Measurements from ENCODE around the gene CRYAB.

Gene CRYAB

GRCh38 chr11:111916768-111917167, 5.2 kb upstream of the CRYAB start:
- Histone ChIP-seq H3K9me3 (replicated peaks; ENCODE audit: insufficient read depth, low read length) (no peaks in the 10 kb centered on the region), H3K36me3 (replicated peaks; ENCODE audit: insufficient read depth, low read length) (no peaks in the 10 kb centered on the region), H3K9me2 (replicated peaks; ENCODE audit: insufficient read depth, low read length) (no peaks in the 10 kb centered on the region), H3K4me1 (ENCODE audit: low read length) (no peaks in the 10 kb centered on the region), H3K4me3 (ENCODE audit: low read length) (no peak overlapping the region), H4K20me1 (ENCODE audit: insufficient read depth, low read length) (no peaks in the 10 kb centered on the region), H3K27ac (ENCODE audit: low read length) (no peak overlapping the region), H3F3A (ENCODE audit: insufficient read depth, low read length) (no peaks in the 10 kb centered on the region; the same call in 1 of the 2 replicates), H3K27me3 (replicated peaks; ENCODE audit: insufficient read depth, low read length) (no peaks in the 10 kb centered on the region), H2AFZ (ENCODE audit: low read length) (no peak overlapping the region), H3K79me2 (ENCODE audit: low read length) (no peaks in the 10 kb centered on the region), H3K4me2 (ENCODE audit: low read depth, low read length) (no peak overlapping the region), H3K9ac (ENCODE audit: low read length) (no peak overlapping the region)
- no peak for DNase-seq
- TF ChIP-seq EZH2phosphoT487 (IDR thresholded peaks at IDR 0.05; ENCODE audit: low read length) (no peak), CTCF (IDR thresholded peaks at IDR 0.05; ENCODE audit: low read length) (no peak), EZH2 (optimal IDR thresholded peaks at IDR 0.05; ENCODE audit: low read depth, low read length) (no peak)

GRCh38 chr11:111913997-111914396, 2.4 kb upstream of the CRYAB start:
- no peak overlapping the region for H3K9ac ChIP-seq (ENCODE audit: low read length)
- H3K4me1 ChIP-seq (ENCODE audit: low read length) = no peaks in the 10 kb centered on the region
- no peak overlapping the region for H3K4me3 ChIP-seq (ENCODE audit: low read length)
- H4K20me1 ChIP-seq (ENCODE audit: insufficient read depth, low read length) = no peaks in the 10 kb centered on the region
- H2AFZ ChIP-seq (ENCODE audit: low read length) = no peak overlapping the region
- no peaks in the 10 kb centered on the region for H3K9me3 ChIP-seq (replicated peaks; ENCODE audit: insufficient read depth, low read length)
- no peaks in the 10 kb centered on the region for H3K36me3 ChIP-seq (replicated peaks; ENCODE audit: insufficient read depth, low read length)
- TF ChIP-seq EZH2phosphoT487 (IDR thresholded peaks at IDR 0.05; ENCODE audit: low read length) (no peak), EZH2 (optimal IDR thresholded peaks at IDR 0.05; ENCODE audit: low read depth, low read length) (no peak), CTCF (IDR thresholded peaks at IDR 0.05; ENCODE audit: low read length) (no peak)
- no peak for DNase-seq
- H3K9me2 ChIP-seq (replicated peaks; ENCODE audit: insufficient read depth, low read length) = no peaks in the 10 kb centered on the region
- no peak overlapping the region for H3K27ac ChIP-seq (ENCODE audit: low read length)
- no peaks in the 10 kb centered on the region for H3K79me2 ChIP-seq (ENCODE audit: low read length)
- H3K27me3 ChIP-seq (replicated peaks; ENCODE audit: insufficient read depth, low read length) = no peaks in the 10 kb centered on the region; the same call in 1 of the 2 replicates
- no peak overlapping the region for H3K4me2 ChIP-seq (ENCODE audit: low read depth, low read length)
- no peaks in the 10 kb centered on the region; the same call in 1 of the 2 replicates for H3F3A ChIP-seq (ENCODE audit: insufficient read depth, low read length)

- Histone ChIP-seq H3K4me3 (ENCODE audit: low read length) (no peak overlapping the region), H4K20me1 (ENCODE audit: insufficient read depth, low read length) (no peaks in the 10 kb centered on the region), H3K27ac (ENCODE audit: low read length) (no peak overlapping the region), H3K79me2 (ENCODE audit: low read length) (no peaks in the 10 kb centered on the region), H3K4me1 (ENCODE audit: low read length) (no peaks in the 10 kb centered on the region), H3K27me3 (replicated peaks; ENCODE audit: insufficient read depth, low read length) (no peaks in the 10 kb centered on the region; the same call in 1 of the 2 replicates), H2AFZ (ENCODE audit: low read length) (no peak overlapping the region), H3K36me3 (replicated peaks; ENCODE audit: insufficient read depth, low read length) (no peaks in the 10 kb centered on the region), H3K9me3 (replicated peaks; ENCODE audit: insufficient read depth, low read length) (no peaks in the 10 kb centered on the region), H3K4me2 (ENCODE audit: low read depth, low read length) (no peak overlapping the region), H3F3A (ENCODE audit: insufficient read depth, low read length) (no peaks in the 10 kb centered on the region), H3K9me2 (replicated peaks; ENCODE audit: insufficient read depth, low read length) (no peaks in the 10 kb centered on the region), H3K9ac (ENCODE audit: low read length) (no peak overlapping the region)
- TF ChIP-seq CTCF (IDR thresholded peaks at IDR 0.05; ENCODE audit: low read length) (no peak), EZH2phosphoT487 (IDR thresholded peaks at IDR 0.05; ENCODE audit: low read length) (no peak), EZH2 (optimal IDR thresholded peaks at IDR 0.05; ENCODE audit: low read depth, low read length) (no peak)
- DNase-seq = no peak
Observed at GRCh38 chr11:111913031-111913861, 1.7 kb upstream of the CRYAB start.

All from MM.1S (cell line).